ENCODE results near the gene SIRT5. TPM values are rescaled to one million over a fixed set of nuclear protein-coding genes. Genes with fewer than 3 reads are reported as not detected.
A peak's percentile ranks its signal among the peaks of the same experiment; 100 is the strongest.

Gene SIRT5
- 12.0 TPM for total RNA-seq
- 16.8 TPM for polyA plus RNA-seq (ENCODE audit: insufficient read depth, low read depth, low replicate concordance)
- long read RNA-seq, donor 1, partial matches to known transcripts = 0 of 1 reads
- long read RNA-seq, donor 1, other reads (novel, unspliced or antisense) = 0 of 1 reads
- long read RNA-seq, donor 2, partial matches to known transcripts = 0 of 1 reads
- long read RNA-seq, donor 2, other reads (novel, unspliced or antisense) = 0 of 1 reads
- long read RNA-seq, donor 3, partial matches to known transcripts = 0 of 1 reads
- long read RNA-seq, donor 3, other reads (novel, unspliced or antisense) = 0 of 1 reads
- long read RNA-seq, donor 4, partial matches to known transcripts = 0 of 2 reads
- long read RNA-seq, donor 4, other reads (novel, unspliced or antisense) = 0 of 2 reads
- long read RNA-seq, donor 5 = 0 reads
- long read RNA-seq, donor 6, partial matches to known transcripts = 0 of 2 reads
- long read RNA-seq, donor 6, other reads (novel, unspliced or antisense) = 0 of 2 reads
- long read RNA-seq, donor 7, partial matches to known transcripts = 2 of 13 reads
- long read RNA-seq, donor 7, other reads (novel, unspliced or antisense) = 8 of 13 reads
- long read RNA-seq, donor 8, partial matches to known transcripts = 0 of 1 reads
- long read RNA-seq, donor 8, other reads (novel, unspliced or antisense) = 0 of 1 reads
- long read RNA-seq, donor 9 = 0 reads
- long read RNA-seq, donor 10, partial matches to known transcripts = 0 of 6 reads
- long read RNA-seq, donor 10, other reads (novel, unspliced or antisense) = 6 of 6 reads

DNA sequence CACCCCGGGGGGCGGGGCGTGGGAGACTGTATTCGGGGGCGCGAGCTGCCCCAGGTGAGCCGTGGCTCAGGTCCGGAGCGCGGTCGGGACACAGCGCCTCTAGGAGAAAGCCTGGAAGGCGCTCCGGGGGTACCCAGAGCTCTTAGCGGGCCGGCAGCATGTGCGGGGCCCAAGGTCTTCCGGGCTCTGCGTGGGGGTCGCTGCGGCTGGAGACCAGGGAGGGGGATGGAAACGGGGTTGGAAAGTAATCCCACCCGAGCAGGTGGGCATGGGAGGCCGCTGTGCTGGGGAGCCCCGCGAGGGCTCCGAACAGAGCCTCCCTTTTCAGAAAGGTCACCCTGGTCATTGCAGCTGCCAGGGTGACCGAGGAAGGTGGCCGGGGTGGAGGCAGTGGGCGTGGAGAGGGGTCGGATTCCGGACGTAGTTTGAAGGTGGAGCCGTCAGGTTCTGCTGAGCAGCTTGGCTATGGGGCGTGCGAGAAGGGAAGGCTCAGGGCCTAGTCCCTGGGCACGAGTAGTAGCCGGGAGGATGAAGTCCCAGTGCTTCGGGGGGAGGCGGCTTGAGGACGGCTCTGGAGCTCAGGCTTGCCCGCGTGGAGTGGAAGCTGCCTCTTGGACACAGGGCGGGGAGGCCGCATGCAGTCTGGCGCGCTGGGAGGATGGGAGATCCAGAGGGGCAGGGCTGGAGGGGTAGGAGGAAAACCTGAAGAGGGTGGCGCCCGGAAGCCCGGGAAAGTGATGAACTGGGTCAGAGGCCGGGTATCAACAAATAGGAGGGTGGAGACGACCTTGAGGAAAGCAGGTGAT, at the start of gene SIRT5:
Gene SIRT5 (plus strand): TSS at position 31 of the 806 bp plus-strand sequence. CDS start 9,510 bp downstream, outside the sequence.
- intact Hi-C loops (cut with DNase I) = no loop called here
- peaks cover 0 to 6% (median 5%) of the 10 kb centered on the region in 3 donors for H3K4me1 ChIP-seq (ENCODE audit: control insufficient read depth in 2 of 3, insufficient read depth in 2 of 3, low read depth in 1 of 3, low read length in 3 of 3)
- no peak for FAIRE-seq
- peak; percentile 88 to 95 (median 93) for DNase-seq
- no peak for TF ChIP-seq CTCF (IDR thresholded peaks at IDR 0.05; ENCODE audit: borderline replicate concordance, extremely low read depth, insufficient read depth)
- H3K27me3 ChIP-seq (ENCODE audit: control insufficient read depth, insufficient read depth, low read length) = no peaks in the 10 kb centered on the region
- peak within 1 kb of the TSS; percentile 98 for H3K27ac ChIP-seq (ENCODE audit: low read depth in 2 of 2, low read length in 2 of 2)
- H3K4me3 ChIP-seq (ENCODE audit: low read length in 3 of 3) = peak within 1 kb of the TSS; percentile 75 to 81 (median 76)
- H3K9ac ChIP-seq (ENCODE audit: low read length in 3 of 3) = peak within 1 kb of the TSS; percentile 36 to 87 (median 84)
- H3K36me3 ChIP-seq (ENCODE audit: control insufficient read depth in 2 of 3, insufficient read depth in 3 of 3, low read length in 3 of 3) = peaks cover 0 to under 1% (median 0%) of the 10 kb centered on the region in 3 donors
- H3K9me3 ChIP-seq (ENCODE audit: control insufficient read depth in 2 of 3, insufficient read depth in 1 of 3, low read length in 3 of 3) = peaks cover 0 to 4% (median 0%) of the 10 kb centered on the region in 3 donors

DNA sequence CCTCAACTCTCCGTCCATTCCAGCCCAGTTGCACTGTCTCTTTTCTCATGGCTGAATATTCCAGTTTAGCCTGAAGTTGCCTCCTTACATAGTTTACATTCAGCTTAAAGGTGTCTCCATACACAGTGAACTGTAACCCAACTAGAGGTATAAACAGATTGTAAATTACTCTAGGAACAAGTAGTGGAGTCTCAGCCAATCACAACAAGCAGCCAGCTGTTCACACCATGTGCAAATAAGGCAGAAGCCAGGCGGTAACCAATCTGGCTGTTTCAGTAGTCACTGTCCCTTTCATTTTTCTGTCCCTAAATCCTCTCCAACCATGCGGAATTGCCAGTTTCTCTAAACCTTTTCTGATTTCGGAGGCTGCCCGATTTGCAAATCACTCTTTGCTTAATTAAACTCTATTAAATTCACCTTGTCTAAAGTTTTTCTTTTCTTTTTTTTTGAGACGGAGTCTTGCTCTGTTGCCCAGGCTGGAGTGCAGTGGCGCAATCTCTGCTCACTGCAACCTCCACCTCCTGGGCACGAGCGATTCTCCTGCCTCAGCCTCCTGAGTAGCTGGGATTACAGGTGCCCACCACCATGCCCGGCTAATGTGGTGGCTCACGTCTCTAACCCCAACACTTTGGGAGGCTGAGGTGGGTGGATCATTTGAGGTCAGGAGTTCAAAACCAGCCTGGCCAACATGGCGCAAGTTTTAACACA, 49.4 kb upstream of the SIRT5 start:
- FAIRE-seq = no peak
- no peak for TF ChIP-seq CTCF (IDR thresholded peaks at IDR 0.05; ENCODE audit: borderline replicate concordance, extremely low read depth, insufficient read depth)
- Histone ChIP-seq H3K4me1 (ENCODE audit: control insufficient read depth in 2 of 3, insufficient read depth in 2 of 3, low read depth in 1 of 3, low read length in 3 of 3) (no peaks in the 10 kb centered on the region), H3K9ac (ENCODE audit: low read length in 3 of 3) (no peak overlapping the region), H3K4me3 (ENCODE audit: low read length in 3 of 3) (no peak overlapping the region), H3K36me3 (ENCODE audit: control insufficient read depth in 2 of 3, insufficient read depth in 3 of 3, low read length in 3 of 3) (no peaks in the 10 kb centered on the region), H3K27me3 (ENCODE audit: control insufficient read depth, insufficient read depth, low read length) (no peaks in the 10 kb centered on the region), H3K27ac (ENCODE audit: low read depth in 2 of 2, low read length in 2 of 2) (no peak overlapping the region), H3K9me3 (ENCODE audit: control insufficient read depth in 2 of 3, insufficient read depth in 1 of 3, low read length in 3 of 3) (no peaks in the 10 kb centered on the region)
- DNase-seq = no peak
- intact Hi-C loops (cut with DNase I) = no loop called here

DNA sequence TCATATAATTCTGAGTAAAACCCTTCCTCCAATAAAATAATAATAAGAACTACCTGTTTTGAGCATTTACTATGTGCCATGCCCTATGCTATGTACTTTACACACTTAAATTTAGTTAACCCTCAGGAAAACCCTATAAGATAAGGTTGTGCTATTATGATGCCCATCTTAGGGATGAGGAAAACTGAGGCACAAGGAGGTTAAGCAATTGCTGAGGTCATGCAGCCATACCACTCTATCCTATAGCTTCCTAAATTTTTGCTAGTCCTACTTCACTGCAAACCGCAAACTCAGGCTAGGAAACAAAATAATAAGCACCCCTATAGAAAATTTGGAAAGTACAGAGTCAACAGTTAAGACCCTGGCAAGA, 48.1 kb upstream of the SIRT5 start:
- FAIRE-seq = no peak
- TF ChIP-seq CTCF (IDR thresholded peaks at IDR 0.05; ENCODE audit: borderline replicate concordance, extremely low read depth, insufficient read depth) = no peak
- no peak overlapping the region for H3K27ac ChIP-seq (ENCODE audit: low read depth in 2 of 2, low read length in 2 of 2)

More for the DNA sequence above, 48.1 kb upstream of the SIRT5 start:
- DNase-seq = no peak
- no peak overlapping the region for H3K9ac ChIP-seq (ENCODE audit: low read length in 3 of 3)
- H3K36me3 ChIP-seq (ENCODE audit: control insufficient read depth in 2 of 3, insufficient read depth in 3 of 3, low read length in 3 of 3) = no peaks in the 10 kb centered on the region
- no peak overlapping the region for H3K4me3 ChIP-seq (ENCODE audit: low read length in 3 of 3)
- no peaks in the 10 kb centered on the region for H3K27me3 ChIP-seq (ENCODE audit: control insufficient read depth, insufficient read depth, low read length)
- H3K4me1 ChIP-seq (ENCODE audit: control insufficient read depth in 2 of 3, insufficient read depth in 2 of 3, low read depth in 1 of 3, low read length in 3 of 3) = no peaks in the 10 kb centered on the region
- intact Hi-C loops (cut with DNase I) = no loop called here
- no peaks in the 10 kb centered on the region for H3K9me3 ChIP-seq (ENCODE audit: control insufficient read depth in 2 of 3, insufficient read depth in 1 of 3, low read length in 3 of 3)
